Nephron progenitor cell (in vitro differentiated cells): ENCODE measurements around the gene TAMALIN.
A peak's percentile ranks its signal among the peaks of the same experiment; 100 is the strongest.

Experiments
- DNase-seq: peaks from one replicate; pipeline ENCODE4 v3.0.0; 2021
- H3K27ac Mint-ChIP-seq: 2 replicates; pipeline ENCODE4 v1.8.0; 2021; ENCODE audit warnings: mild to moderate bottlenecking, moderate library complexity, mixed read lengths
- H3K27me3 Mint-ChIP-seq: 2 replicates; pipeline ENCODE4 v1.8.0; 2021; ENCODE audit warnings: mild to moderate bottlenecking, low read depth, mixed read lengths; ENCODE audit not compliant: poor library complexity
- H3K36me3 Mint-ChIP-seq: 2 replicates; pipeline ENCODE4 v1.8.0; 2021; ENCODE audit warnings: low read depth, mixed read lengths
- H3K4me1 Mint-ChIP-seq: 2 replicates; pipeline ENCODE4 v1.8.0; 2021; ENCODE audit warnings: mixed read lengths
- H3K4me3 Mint-ChIP-seq: 2 replicates; pipeline ENCODE4 v1.8.0; 2021; ENCODE audit warnings: mild to moderate bottlenecking, moderate library complexity, mixed read lengths
- H3K9me3 Mint-ChIP-seq: 2 replicates; pipeline ENCODE4 v1.8.0; 2021; ENCODE audit warnings: mild to moderate bottlenecking, moderate library complexity, mixed read lengths
- TF ChIP-seq, protein P1 (sequence below): fragments of 200-600 bp; sonication (generic); IDR thresholded peaks from 2 replicates; pipeline ENCODE4 v1.5.0; 2021; ENCODE audit warnings: antibody characterized with exemption

Gene TAMALIN

DNA sequence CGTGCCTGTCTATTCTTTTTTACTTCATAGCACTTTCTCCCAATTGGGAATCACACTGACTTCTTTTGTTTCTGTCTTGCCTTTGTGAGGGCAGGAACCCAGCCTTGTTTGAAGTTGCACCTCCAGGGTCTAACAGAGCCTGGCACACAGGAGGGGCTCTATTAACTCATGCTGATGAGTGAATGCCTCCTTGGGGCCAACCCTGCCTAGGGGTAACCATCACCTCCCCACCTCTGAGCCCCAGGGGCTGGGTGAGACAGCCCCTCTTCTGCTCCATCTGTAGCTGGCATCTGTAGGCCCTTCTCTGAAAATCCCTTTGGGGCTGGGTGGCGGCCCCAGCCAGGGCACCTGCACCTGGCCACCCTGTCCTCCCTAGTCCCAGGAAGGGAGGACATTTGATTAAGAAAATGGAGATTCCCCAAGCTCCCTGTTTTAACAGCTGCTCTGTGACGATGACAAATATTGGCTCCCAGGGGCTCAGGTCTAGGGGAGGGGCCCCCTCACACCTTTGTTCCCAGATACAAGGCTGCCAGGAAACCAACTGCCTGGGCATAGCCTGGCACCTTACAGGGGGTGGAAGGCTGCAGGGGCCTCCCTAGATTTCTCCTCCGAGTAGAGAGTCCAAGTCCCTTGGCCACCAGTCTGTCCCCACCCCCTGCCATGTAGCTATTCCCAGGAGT lies 11.8 kb downstream of the TAMALIN start:
- no peak overlapping the region for H3K4me3 Mint-ChIP-seq
- no peaks in the 10 kb centered on the region for H3K9me3 Mint-ChIP-seq
- H3K36me3 Mint-ChIP-seq = peaks cover 12% of the 10 kb centered on the region
- no peak for DNase-seq
- TF ChIP-seq, protein P1, sequence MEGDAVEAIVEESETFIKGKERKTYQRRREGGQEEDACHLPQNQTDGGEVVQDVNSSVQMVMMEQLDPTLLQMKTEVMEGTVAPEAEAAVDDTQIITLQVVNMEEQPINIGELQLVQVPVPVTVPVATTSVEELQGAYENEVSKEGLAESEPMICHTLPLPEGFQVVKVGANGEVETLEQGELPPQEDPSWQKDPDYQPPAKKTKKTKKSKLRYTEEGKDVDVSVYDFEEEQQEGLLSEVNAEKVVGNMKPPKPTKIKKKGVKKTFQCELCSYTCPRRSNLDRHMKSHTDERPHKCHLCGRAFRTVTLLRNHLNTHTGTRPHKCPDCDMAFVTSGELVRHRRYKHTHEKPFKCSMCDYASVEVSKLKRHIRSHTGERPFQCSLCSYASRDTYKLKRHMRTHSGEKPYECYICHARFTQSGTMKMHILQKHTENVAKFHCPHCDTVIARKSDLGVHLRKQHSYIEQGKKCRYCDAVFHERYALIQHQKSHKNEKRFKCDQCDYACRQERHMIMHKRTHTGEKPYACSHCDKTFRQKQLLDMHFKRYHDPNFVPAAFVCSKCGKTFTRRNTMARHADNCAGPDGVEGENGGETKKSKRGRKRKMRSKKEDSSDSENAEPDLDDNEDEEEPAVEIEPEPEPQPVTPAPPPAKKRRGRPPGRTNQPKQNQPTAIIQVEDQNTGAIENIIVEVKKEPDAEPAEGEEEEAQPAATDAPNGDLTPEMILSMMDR = no peak
- H3K27ac Mint-ChIP-seq = peak overlapping the region; percentile 51
- peaks cover 55% of the 10 kb centered on the region for H3K4me1 Mint-ChIP-seq
- peaks cover 51% of the 10 kb centered on the region for H3K27me3 Mint-ChIP-seq

DNA sequence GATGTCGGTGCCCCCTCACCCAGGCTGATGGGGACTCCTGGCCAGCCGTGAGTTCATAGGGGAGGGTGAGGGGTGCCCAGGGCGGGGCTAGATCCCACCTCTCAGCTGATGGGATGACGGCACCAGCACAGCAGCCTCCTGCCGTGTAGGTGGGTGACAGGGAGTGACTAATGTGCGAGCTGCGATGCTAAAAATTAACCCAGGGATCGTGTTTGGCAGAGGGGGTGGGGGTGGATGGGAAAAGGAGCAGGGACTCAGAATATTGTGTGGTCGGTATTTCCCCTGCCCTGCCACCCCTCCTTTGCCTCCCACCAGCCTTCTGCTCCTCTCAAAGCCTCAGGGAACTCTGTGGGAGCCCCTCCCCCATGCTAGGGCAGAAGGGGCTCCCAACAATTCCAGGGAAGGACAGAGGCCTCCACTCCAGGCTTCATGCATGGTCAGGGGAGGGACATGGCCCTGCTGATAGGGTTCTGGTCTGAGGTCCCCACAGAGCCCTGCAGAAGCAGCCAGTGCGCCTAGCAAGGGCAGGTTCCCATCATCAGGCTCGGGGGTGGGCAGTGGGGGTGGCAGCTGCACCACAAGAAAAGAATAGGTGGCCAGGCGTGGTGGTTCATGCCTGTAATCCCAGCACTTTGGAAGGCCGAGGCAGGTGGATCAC lies 12.5 kb downstream of the TAMALIN start:
- H3K27me3 Mint-ChIP-seq = peaks cover 53% of the 10 kb centered on the region
- H3K4me3 Mint-ChIP-seq = peak overlapping the region; percentile 42
- no peak overlapping the region for H3K27ac Mint-ChIP-seq
- peaks cover 53% of the 10 kb centered on the region for H3K4me1 Mint-ChIP-seq
- TF ChIP-seq, protein P1 = no peak
- H3K36me3 Mint-ChIP-seq = peaks cover 5% of the 10 kb centered on the region
- DNase-seq = no peak
- H3K9me3 Mint-ChIP-seq = no peaks in the 10 kb centered on the region

DNA sequence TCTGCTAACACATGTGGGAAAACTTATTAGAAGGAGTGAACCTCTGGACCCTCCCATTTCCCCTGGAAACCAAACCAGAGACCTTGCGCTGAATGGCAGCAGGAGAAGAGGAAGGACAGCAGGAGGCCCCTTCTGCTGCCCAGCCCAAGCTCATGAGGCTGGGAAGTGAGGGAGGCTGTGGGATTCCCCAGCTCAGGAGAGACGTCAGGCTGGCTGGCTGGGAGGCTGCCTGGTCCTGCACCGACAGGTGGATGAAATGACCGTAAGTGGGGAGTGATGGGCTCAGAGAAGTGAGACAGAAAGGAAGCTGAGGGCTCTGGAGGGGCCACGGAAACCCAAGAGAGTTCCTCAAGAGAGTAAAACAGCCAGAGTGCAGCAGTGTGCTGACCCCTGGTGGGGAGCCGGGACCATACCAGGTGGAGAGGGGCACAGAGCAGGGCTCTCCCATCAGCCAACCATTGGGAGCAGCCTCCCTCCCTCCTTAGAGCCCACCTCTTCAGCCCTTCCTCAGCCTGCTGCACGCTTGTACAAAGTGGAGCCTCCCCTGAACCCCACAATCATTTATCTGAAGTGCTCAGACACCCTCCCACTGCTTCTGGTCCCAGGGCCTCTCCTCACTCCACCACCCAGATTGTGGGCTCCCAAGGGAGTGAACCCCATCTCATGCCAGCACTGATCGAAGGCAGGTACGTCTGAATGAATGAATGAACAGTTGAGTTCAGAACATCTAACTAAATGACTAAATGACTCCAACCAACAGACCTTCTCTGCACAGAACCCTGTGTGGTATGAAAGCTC lies 14.0 kb downstream of the TAMALIN start:
- Mint-ChIP-seq H3K27me3 (peaks cover 63% of the 10 kb centered on the region), H3K4me1 (peaks cover 62% of the 10 kb centered on the region), H3K36me3 (peaks cover 4% of the 10 kb centered on the region), H3K4me3 (peak overlapping the region; percentile 38), H3K27ac (no peak overlapping the region), H3K9me3 (no peaks in the 10 kb centered on the region)
- TF ChIP-seq, protein P1 = peak; percentile 72
- peak; percentile 79 for DNase-seq

DNA sequence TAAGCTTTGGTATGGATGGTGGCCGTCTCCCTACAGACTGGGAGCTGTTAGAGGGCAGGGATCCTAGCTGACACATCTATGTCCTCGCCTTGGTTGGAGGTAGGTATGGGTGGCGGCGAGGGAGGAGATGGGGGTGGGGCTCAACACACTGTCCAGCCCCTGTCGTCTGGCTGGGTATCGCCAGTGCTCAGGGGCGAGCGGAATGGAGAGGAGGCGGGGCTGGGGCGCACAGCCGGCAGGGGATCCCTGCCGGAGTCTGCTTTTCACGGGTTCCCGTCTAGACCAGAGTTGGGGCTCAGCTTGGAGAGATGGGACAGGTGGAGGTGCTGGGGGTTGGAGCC lies 16.1 kb downstream of the TAMALIN start:
- TF ChIP-seq, protein P1 = no peak
- peak; percentile 38 for DNase-seq
- Mint-ChIP-seq H3K4me1 (peaks cover 63% of the 10 kb centered on the region), H3K27me3 (peaks cover 49% of the 10 kb centered on the region), H3K36me3 (no peaks in the 10 kb centered on the region), H3K9me3 (no peaks in the 10 kb centered on the region), H3K4me3 (peak overlapping the region; percentile 78), H3K27ac (no peak overlapping the region)

DNA sequence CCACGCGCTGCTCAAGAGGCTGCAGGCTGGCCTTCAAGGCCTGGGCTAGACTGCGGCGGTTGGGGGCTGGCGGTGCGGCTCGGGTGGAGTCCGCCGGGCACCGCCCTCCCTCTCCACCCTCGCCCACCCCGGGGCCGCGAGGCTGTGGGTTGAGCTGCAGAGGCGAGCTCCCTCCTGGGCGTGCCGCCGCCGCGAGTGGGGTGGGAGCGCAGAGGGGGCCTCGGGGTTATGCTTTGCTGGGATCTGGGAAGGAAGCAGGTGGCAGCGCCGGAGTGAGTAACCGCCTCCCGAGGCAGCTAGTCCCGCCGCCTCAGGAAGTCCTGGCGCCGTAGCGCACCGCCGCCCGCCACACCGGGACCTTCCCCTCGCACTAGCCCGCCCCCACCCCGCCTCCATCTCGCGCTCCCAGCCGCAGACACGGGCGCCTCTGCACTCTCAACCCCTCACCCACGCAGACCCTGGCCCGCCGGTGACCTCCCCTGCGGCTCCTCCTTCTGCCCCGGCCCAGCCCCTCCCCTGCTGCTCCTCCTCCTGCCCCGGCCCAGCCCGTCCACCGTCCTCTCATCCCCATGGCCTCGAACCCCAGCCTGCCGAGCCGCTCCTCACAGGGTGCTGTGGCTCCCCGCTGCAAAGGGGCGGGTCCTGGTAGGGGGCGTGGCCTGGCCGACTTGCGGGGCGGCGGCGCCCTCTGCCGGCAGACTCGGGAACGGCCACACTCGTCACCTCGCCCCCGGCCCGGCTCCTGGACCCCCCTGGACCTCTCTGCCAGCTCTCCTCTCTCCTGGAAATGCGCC lies 16.6 kb downstream of the TAMALIN start:
- Mint-ChIP-seq H3K27me3 (peaks cover 50% of the 10 kb centered on the region), H3K4me1 (peaks cover 62% of the 10 kb centered on the region), H3K9me3 (no peaks in the 10 kb centered on the region), H3K4me3 (peak overlapping the region; percentile 78), H3K27ac (no peak overlapping the region), H3K36me3 (no peaks in the 10 kb centered on the region)
- peak; percentile 97 for DNase-seq
- TF ChIP-seq, protein P1 = peak; percentile 89
